ENCODE data around the gene EXD3. TPM values are rescaled to one million over a fixed set of nuclear protein-coding genes. Genes with fewer than 3 reads are reported as not detected.

The EXD3 gene
- total and polyA plus RNA-seq, 2 of the 13 experiments (the other 11 are each of a cell fraction or from before 2014, with no cell fraction given), result 2.7 to 4.8 TPM

DNA sequence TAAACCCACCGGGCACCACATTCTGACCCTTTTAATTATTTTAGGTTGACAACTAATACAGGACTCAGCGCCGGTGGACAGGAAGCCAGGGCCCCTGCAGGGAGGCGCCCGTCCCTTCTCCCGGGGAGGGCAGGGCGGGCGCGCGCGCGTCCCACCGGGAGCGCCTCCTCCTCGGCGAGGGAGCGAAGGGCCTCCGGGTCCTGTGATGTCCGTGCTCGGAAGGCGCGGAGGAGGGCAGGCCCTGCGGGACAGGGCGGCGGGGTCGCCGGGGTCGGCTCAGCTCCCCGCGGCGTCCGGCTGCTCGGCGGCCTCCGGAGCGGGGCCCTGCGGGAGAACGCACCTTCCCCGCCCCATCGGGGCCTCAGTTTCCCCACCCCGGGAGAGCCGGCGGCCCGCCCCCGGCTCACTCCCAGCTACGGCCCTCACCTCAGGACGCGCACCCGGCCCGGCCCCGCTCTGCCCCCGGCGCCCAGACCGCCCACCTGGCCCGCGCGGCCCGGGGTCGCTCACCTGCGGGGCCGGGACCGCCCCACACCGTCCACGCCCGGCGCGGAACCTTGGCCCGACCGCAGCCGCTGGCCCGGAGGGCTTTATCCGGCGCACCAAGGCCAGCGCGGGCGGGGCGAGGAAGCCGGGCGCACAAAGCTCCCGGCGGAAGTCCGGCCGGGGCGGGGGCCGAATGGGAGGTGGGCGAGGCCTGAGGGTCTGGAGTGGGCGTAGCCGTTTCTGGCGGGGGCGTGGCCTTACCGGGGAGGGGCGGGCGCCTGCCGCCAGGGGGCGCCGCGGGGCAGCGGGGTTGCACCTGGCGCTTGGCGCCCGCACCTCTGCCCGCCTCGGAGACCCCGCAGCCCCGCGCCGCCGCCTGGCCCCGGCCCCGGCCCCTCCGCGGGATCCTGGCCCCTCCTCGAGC lies at the start of gene EXD3, which contains the start of gene NOXA1 (continued):
- no peak for TF ChIP-seq MTA3 (CRISPR knock-in tag; IDR thresholded peaks at IDR 0.05)
- peak; percentile 94 for TF ChIP-seq PHF20 (CRISPR knock-in tag; IDR thresholded peaks at IDR 0.05)
- no peak for TF ChIP-seq ZNF83 (CRISPR knock-in tag; IDR thresholded peaks at IDR 0.05; ENCODE audit: borderline replicate concordance)
- no peak for TF ChIP-seq TCF7 (IDR thresholded peaks at IDR 0.05; ENCODE audit: low read depth)
- no peak for TF ChIP-seq ZNF292 (CRISPR knock-in tag; IDR thresholded peaks at IDR 0.05; ENCODE audit: borderline replicate concordance, low read depth)
- TF ChIP-seq PHF8 (CRISPR knock-in tag; IDR thresholded peaks at IDR 0.05), result peak; percentile 75
- peak; percentile 64 for TF ChIP-seq ZFP91 (CRISPR knock-in tag; IDR thresholded peaks at IDR 0.05; ENCODE audit: borderline replicate concordance)
- TF ChIP-seq, protein P1, sequence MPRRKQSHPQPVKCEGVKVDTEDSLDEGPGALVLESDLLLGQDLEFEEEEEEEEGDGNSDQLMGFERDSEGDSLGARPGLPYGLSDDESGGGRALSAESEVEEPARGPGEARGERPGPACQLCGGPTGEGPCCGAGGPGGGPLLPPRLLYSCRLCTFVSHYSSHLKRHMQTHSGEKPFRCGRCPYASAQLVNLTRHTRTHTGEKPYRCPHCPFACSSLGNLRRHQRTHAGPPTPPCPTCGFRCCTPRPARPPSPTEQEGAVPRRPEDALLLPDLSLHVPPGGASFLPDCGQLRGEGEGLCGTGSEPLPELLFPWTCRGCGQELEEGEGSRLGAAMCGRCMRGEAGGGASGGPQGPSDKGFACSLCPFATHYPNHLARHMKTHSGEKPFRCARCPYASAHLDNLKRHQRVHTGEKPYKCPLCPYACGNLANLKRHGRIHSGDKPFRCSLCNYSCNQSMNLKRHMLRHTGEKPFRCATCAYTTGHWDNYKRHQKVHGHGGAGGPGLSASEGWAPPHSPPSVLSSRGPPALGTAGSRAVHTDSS (CRISPR knock-in tag; conservative IDR thresholded peaks at IDR 0.05), result 0 out of 2 replicates have a peak, but pooled peaks have one; percentile 75
- TF ChIP-seq RELA (CRISPR knock-in tag; IDR thresholded peaks at IDR 0.05), result no peak
- no peak; the same call in 1 of the 2 replicates for TF ChIP-seq ZNF256 (CRISPR knock-in tag; conservative IDR thresholded peaks at IDR 0.05)
- peak; percentile 62; the same call in 1 of the 2 replicates for TF ChIP-seq ZNF547 (CRISPR knock-in tag; IDR thresholded peaks at IDR 0.05)
- 0 out of 2 replicates have a peak, but pooled peaks have one; percentile 42 for TF ChIP-seq ZNF160 (CRISPR knock-in tag; IDR thresholded peaks at IDR 0.05)
- 0 out of 2 replicates have a peak, but pooled peaks have one; percentile 93 for TF ChIP-seq ZNF672 (CRISPR knock-in tag; IDR thresholded peaks at IDR 0.05)
- 0 out of 2 replicates have a peak, but pooled peaks have one; percentile 43 for TF ChIP-seq THRA (CRISPR knock-in tag; IDR thresholded peaks at IDR 0.05; ENCODE audit: borderline replicate concordance)
- no peak for TF ChIP-seq ZNF562 (CRISPR knock-in tag; IDR thresholded peaks at IDR 0.05; ENCODE audit: borderline replicate concordance)
- no peak for TF ChIP-seq ATF6 (CRISPR knock-in tag; conservative IDR thresholded peaks at IDR 0.05)
- TF ChIP-seq TBX2 (CRISPR knock-in tag; IDR thresholded peaks at IDR 0.05; ENCODE audit: borderline replicate concordance), result no peak
- TF ChIP-seq ZNF296 (CRISPR knock-in tag; conservative IDR thresholded peaks at IDR 0.05), result no peak
